Activated CD4-positive, alpha-beta memory T cell treated with anti-CD3 and anti-CD28 coated beads, Interleukin-2, amount 10 ng/mL, durations not matched to agents 7 days and 5 days (primary cell): ENCODE data around the gene RASGEF1B. TPM values are rescaled to one million over a fixed set of nuclear protein-coding genes. Genes with fewer than 3 reads are reported as not detected.

Source experiments
- CTCF ChIA-PET: fragments of 350-600 bp; sonication (Branson Sonifier 250); formaldehyde crosslinking; loops from one replicate; lab custom pipeline; 2021; ENCODE audit warnings: antibody characterized with exemption, inconsistent platforms; lab: Charles Lee
- POLR2A ChIA-PET: fragments of 350-600 bp; sonication (Branson Sonifier 250); formaldehyde crosslinking; loops from one replicate; lab custom pipeline; 2021; ENCODE audit warnings: antibody characterized with exemption; lab: Charles Lee
- DNase-seq: peaks from one replicate; pipeline ENCODE4 v3.0.0-alpha.2; 2020
- H3K27ac Mint-ChIP-seq: one replicate; pipeline ENCODE4 v1.8.0; 2021; ENCODE audit warnings: mild to moderate bottlenecking, mixed read lengths
- H3K27me3 Mint-ChIP-seq: one replicate; pipeline ENCODE4 v1.8.0; 2021; ENCODE audit warnings: mixed read lengths
- H3K36me3 Mint-ChIP-seq: one replicate; pipeline ENCODE4 v1.8.0; 2021; ENCODE audit warnings: low read depth, mixed read lengths
- H3K4me1 Mint-ChIP-seq: one replicate; pipeline ENCODE4 v1.8.0; 2021; ENCODE audit warnings: mixed read lengths
- H3K4me3 Mint-ChIP-seq: one replicate; pipeline ENCODE4 v1.8.0; 2021; ENCODE audit warnings: mild to moderate bottlenecking, mixed read lengths
- H3K9me3 Mint-ChIP-seq: one replicate; pipeline ENCODE4 v1.8.0; 2021; ENCODE audit warnings: mixed read lengths
- total RNA-seq, 2 experiments: library from RNA; stranded (reverse); gene quantifications; one replicate each; pipeline ENCODE4 v1.2.3, GENCODE V29; 2021

Gene RASGEF1B
- total RNA-seq, 2 experiments from 2014 or later, result 2.4 to 3.4 TPM

DNA sequence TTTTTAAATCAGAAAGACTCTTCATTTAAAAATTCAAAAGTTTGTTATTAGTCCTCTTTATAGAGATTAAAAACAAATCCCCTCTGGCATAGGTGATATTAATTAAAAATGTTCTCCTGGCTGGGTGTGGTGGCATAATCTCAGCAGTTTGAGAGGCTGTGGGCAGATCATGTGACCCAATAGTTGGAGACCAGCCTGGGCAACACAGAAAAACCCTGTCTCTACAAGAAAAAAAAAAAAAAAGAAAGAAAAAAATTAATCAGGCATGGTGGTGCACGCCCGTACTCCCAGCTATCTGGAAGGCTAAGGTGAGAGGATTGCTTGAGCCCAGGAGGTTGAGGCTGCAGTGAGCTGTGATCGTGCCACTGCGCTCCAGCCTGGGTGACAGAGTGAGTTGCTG is 38.9 kb downstream of the RASGEF1B start:
- CTCF ChIA-PET, result no interaction called here
- Mint-ChIP-seq H3K4me1 (peaks cover 3% of the 10 kb centered on the region), H3K4me3 (no peak overlapping the region), H3K9me3 (no peaks in the 10 kb centered on the region), H3K27ac (no peak overlapping the region), H3K27me3 (no peaks in the 10 kb centered on the region), H3K36me3 (no peaks in the 10 kb centered on the region)
- no peak for DNase-seq
- POLR2A ChIA-PET, result no interaction called here

DNA sequence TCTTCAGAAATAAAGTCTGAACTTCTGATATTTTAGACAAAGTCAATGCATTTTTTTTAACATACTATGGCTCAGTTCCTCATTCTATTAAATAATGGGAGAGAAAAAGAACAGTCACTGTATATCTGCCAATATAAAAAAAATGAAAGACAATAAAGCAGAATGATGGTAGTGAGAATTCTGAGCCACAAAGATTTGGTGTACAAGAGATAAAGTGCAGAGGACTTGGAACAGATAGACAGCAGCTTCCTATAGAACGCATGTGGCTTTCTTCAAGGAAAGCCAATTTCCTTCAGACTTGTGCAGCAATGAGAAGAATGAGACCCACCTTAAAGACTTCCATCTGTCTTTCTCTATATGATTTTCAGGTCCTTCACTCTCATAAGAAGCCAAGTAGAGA is 39.7 kb downstream of the RASGEF1B start:
- no peaks in the 10 kb centered on the region for H3K36me3 Mint-ChIP-seq
- CTCF ChIA-PET, result no interaction called here

DNA sequence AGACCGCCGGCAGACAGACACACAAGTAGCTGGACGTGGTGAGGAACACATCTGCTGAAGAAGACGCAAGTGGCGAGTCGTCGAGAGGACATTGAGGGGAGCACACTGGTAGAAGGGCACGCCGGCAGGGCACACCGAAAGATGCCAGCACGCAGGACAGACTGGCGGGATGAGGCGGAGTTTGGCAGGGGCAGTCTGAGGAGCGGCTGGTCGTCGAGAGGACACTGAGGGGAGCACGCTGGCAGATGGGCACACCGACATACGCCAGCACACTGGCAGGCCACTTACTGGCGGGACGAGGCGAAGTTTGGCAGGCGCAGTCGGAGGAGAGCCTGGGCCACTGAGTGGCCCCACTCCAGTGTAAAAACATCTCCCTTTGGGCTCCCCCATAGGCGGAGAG is 42.1 kb downstream of the RASGEF1B start:
- no peaks in the 10 kb centered on the region for H3K36me3 Mint-ChIP-seq
- H3K4me3 Mint-ChIP-seq, result no peak overlapping the region
- no peak for DNase-seq
- POLR2A ChIA-PET, result no interaction called here
- H3K27ac Mint-ChIP-seq, result no peak overlapping the region
- no peaks in the 10 kb centered on the region for H3K27me3 Mint-ChIP-seq
- CTCF ChIA-PET, result no interaction called here
- H3K4me1 Mint-ChIP-seq, result peaks cover 3% of the 10 kb centered on the region
- H3K9me3 Mint-ChIP-seq, result no peaks in the 10 kb centered on the region

More for the DNA sequence above, 39.7 kb downstream of the RASGEF1B start:
- POLR2A ChIA-PET, result no interaction called here
- H3K9me3 Mint-ChIP-seq, result no peaks in the 10 kb centered on the region
- DNase-seq, result no peak
- no peaks in the 10 kb centered on the region for H3K27me3 Mint-ChIP-seq
- no peak overlapping the region for H3K27ac Mint-ChIP-seq
- peaks cover 3% of the 10 kb centered on the region for H3K4me1 Mint-ChIP-seq
- H3K4me3 Mint-ChIP-seq, result no peak overlapping the region

DNA sequence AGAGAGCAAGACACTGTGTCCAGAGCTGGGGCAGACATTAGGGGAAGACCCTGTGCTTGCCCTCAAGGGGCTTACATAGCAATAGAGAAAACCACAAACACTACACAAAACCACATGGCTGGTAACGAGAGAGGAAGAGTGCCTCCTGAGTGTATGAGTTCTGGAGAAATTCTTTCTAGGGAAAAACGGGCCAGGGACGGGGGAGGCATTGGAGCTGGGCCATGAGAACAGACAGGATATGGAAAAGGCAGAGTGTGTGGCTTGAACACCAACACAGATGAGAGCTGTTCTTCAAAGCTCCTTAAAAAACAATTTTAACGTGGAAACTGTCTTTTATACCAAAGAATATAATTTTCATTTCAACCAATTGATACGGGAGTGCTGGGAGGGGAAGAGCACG is 42.7 kb downstream of the RASGEF1B start:
- H3K4me1 Mint-ChIP-seq, result peaks cover 3% of the 10 kb centered on the region
- POLR2A ChIA-PET, result no interaction called here

DNA sequence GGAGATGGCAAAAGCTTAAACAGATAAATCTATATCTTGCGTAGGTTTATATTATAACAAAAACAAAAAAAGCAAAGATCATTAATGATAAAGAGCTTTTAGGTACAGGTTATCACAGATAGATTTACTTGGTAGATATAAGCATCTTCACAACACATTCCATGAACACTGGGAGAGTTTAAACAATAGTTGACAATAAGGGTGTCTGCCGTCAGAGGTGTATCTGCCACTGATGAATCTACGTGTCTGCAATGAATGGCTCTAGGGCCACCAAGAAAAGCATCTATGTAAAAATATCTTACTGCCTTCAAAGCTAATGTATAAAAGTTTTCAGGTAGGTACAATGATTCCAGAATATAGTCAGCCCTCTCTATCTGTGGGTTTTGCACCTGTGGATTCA is 43.7 kb downstream of the RASGEF1B start:
- Mint-ChIP-seq H3K27me3 (no peaks in the 10 kb centered on the region), H3K4me1 (peaks cover 3% of the 10 kb centered on the region), H3K4me3 (no peak overlapping the region), H3K36me3 (no peaks in the 10 kb centered on the region), H3K9me3 (no peaks in the 10 kb centered on the region), H3K27ac (no peak overlapping the region)
- CTCF ChIA-PET, result interaction anchor here (0.8 kb wide), 1 partner anchor 352 kb away, joined by 3 read pairs; no protein-coding TSS in a partner anchor
- no peak for DNase-seq
- POLR2A ChIA-PET, result no interaction called here

More for the DNA sequence above, 42.7 kb downstream of the RASGEF1B start:
- H3K27ac Mint-ChIP-seq, result no peak overlapping the region
- no peaks in the 10 kb centered on the region for H3K9me3 Mint-ChIP-seq
- no peak for DNase-seq
- no peak overlapping the region for H3K4me3 Mint-ChIP-seq
- H3K27me3 Mint-ChIP-seq, result no peaks in the 10 kb centered on the region
- no peaks in the 10 kb centered on the region for H3K36me3 Mint-ChIP-seq
- CTCF ChIA-PET, result no interaction called here

DNA sequence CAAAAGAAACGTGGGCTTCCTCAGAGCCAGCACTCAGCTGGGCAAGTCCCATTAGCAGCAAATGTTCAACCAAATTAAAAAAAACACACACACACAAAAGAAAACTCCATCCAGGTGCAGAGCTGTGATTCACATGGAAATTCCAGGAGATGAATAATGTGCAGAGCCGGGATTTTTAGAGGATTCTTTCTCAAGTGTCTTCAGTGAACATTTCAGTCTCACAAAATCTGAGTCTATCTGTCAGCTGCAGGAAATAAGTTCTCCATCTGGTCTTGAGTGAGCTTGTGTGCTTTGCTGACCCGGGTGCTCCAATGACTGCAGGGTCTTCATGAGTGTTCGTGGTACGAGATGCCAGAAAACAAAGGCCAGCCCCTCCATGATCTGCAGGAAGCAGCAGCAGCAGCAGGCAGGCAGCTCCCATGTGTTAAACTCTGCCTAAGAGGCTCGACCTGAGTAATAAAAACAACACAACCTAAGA is 44.3 kb downstream of the RASGEF1B start:
- ChIA-PET CTCF (interaction anchor here (0.8 to 1.2 kb wide), 2 partner anchors 40 to 353 kb away, joined by 3 to 4 read pairs; no protein-coding TSS in a partner anchor), POLR2A (interaction anchor here (0.5 kb wide), 1 partner anchor 107 kb away, joined by 3 read pairs; no protein-coding TSS in a partner anchor)
- no peak overlapping the region for H3K27ac Mint-ChIP-seq
- H3K27me3 Mint-ChIP-seq, result no peaks in the 10 kb centered on the region
- no peaks in the 10 kb centered on the region for H3K36me3 Mint-ChIP-seq
- no peak for DNase-seq
- peaks cover 3% of the 10 kb centered on the region for H3K4me1 Mint-ChIP-seq
- no peaks in the 10 kb centered on the region for H3K9me3 Mint-ChIP-seq
- no peak overlapping the region for H3K4me3 Mint-ChIP-seq

DNA sequence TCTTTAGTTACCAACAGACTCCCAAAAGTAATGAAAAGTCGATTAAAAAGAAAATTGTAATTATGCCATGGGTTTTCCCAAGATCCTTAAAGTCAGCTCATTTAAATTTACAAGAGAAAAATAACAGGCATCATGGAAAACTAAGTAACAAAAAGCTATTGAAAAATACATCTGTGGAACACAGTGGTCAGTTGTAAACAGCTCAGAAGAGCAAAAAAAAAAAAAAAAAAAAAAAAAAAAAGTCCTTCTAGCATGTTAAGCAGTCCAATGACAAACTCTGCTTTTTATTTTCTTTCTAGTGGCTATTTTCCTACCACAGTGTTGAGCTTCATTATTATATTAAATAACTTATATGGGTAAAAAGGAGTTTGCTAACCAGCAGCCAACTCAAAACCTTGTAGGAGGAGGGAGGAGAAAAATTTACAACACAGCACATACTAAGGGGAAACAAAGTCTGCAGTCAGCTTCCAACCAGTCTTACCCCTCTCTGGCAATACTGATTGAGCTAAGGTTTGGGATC is 44.9 kb downstream of the RASGEF1B start:
- POLR2A ChIA-PET, result interaction anchor here (0.5 kb wide), 1 partner anchor 106 kb away, joined by 3 read pairs; no protein-coding TSS in a partner anchor
- Mint-ChIP-seq H3K9me3 (no peaks in the 10 kb centered on the region), H3K27me3 (no peaks in the 10 kb centered on the region), H3K4me3 (no peak overlapping the region), H3K36me3 (no peaks in the 10 kb centered on the region), H3K27ac (no peak overlapping the region), H3K4me1 (no peaks in the 10 kb centered on the region)
- DNase-seq, result no peak
- CTCF ChIA-PET, result interaction anchor here (1.2 kb wide), 1 partner anchor 40 kb away, joined by 4 read pairs; no protein-coding TSS in a partner anchor

DNA sequence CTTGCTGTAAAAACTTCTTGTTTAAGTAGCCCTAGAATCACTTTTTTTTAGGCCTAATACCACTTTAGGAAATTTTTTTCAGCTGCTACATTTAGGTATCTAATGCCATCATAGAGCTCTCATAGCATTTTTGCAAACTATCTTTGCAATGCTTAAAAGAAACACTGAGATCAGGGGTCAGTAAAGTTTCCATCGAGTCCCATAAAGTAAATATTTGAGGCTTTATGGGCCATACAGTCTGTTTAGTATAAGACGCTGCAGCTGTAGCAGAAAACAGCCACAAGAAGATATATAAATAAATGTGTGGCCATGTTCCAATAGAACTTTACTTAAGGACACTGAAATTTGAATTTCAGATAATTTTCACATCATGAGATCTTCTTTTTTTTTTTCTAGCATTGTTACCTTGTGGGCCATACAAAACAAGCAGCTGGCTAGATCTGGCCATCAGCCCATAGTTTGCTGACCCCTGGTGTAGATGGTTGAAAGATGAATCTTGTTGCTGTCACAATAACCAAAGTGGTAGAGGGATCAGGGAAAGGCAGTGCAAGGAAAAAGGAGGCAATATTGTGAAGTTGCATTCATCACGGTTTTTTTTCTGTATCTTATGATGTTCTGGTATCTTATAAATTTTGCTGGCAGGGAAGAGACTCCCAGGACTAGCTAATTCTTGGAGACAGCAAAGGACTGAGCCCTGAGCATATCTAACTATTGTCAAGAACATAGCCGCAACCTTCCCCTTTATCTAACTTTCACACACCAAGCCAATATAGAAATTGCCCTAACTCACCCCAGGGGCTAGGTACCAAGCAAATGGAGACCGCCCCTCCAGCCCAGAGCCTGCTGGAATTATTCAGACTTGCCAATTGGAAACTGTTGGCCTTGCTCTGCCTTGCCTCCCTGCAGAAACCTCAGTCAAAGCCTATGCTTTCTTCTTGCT is 46.6 kb downstream of the RASGEF1B start:
- CTCF ChIA-PET, result interaction anchor here (1.6 kb wide), 1 partner anchor 419 kb away, joined by 3 read pairs; no protein-coding TSS in a partner anchor
- no peak for DNase-seq
- Mint-ChIP-seq H3K27me3 (no peaks in the 10 kb centered on the region), H3K4me1 (no peaks in the 10 kb centered on the region), H3K4me3 (no peak overlapping the region), H3K9me3 (no peaks in the 10 kb centered on the region), H3K36me3 (no peaks in the 10 kb centered on the region), H3K27ac (no peak overlapping the region)
- POLR2A ChIA-PET, result no interaction called here

DNA sequence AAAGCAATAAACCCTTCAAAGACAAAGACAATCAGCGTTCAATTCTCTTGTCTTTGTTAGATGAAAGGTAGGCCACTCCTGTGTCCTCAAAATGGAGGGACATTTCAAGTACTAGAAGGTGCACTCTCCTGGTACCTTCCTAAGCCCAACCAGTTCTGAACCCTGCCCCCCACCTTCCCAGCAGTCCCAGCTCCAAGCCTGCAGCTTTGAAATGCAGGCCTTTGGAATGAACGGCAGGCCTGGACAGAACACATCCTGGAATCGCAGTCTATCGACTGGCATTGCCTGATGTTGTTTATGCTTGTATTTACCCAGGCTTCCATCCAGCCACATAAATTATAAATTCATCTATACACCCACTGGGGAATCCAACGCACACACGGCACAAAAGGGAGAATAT is 47.4 kb downstream of the RASGEF1B start:
- no peak for DNase-seq
- H3K27ac Mint-ChIP-seq, result no peak overlapping the region
- no peaks in the 10 kb centered on the region for H3K4me1 Mint-ChIP-seq
- no peaks in the 10 kb centered on the region for H3K27me3 Mint-ChIP-seq
- H3K36me3 Mint-ChIP-seq, result no peaks in the 10 kb centered on the region
- H3K4me3 Mint-ChIP-seq, result no peak overlapping the region
- H3K9me3 Mint-ChIP-seq, result no peaks in the 10 kb centered on the region
- ChIA-PET CTCF (interaction anchor here (1.6 kb wide), 1 partner anchor 420 kb away, joined by 3 read pairs; no protein-coding TSS in a partner anchor), POLR2A (no interaction called here)

DNA sequence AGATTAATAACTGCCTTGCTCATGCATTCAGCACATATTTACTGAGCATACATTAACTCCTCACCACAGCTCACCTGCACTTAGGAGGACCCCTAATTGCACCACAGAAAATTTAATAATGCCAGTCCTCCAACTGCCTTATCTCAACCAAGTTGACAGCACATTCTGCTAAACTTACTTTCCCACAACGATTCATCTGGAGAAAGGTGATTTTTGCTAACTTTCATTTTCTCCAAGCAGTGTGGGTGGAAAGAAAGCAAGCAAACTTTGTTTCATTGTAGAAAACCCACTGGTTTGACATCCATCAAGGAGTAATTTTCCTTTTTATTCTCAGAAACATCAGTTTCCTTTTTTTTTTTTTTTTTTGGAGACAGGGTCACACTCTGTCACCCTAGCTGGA is 49.1 kb downstream of the RASGEF1B start:
- Mint-ChIP-seq H3K36me3 (no peaks in the 10 kb centered on the region), H3K27me3 (no peaks in the 10 kb centered on the region), H3K9me3 (no peaks in the 10 kb centered on the region), H3K4me1 (no peaks in the 10 kb centered on the region), H3K4me3 (no peak overlapping the region), H3K27ac (no peak overlapping the region)
- CTCF ChIA-PET, result interaction anchor here (1.7 kb wide), 1 partner anchor 49 kb away, joined by 3 read pairs; the partner anchor contains the start of gene RASGEF1B
- POLR2A ChIA-PET, result no interaction called here
- DNase-seq, result no peak

DNA sequence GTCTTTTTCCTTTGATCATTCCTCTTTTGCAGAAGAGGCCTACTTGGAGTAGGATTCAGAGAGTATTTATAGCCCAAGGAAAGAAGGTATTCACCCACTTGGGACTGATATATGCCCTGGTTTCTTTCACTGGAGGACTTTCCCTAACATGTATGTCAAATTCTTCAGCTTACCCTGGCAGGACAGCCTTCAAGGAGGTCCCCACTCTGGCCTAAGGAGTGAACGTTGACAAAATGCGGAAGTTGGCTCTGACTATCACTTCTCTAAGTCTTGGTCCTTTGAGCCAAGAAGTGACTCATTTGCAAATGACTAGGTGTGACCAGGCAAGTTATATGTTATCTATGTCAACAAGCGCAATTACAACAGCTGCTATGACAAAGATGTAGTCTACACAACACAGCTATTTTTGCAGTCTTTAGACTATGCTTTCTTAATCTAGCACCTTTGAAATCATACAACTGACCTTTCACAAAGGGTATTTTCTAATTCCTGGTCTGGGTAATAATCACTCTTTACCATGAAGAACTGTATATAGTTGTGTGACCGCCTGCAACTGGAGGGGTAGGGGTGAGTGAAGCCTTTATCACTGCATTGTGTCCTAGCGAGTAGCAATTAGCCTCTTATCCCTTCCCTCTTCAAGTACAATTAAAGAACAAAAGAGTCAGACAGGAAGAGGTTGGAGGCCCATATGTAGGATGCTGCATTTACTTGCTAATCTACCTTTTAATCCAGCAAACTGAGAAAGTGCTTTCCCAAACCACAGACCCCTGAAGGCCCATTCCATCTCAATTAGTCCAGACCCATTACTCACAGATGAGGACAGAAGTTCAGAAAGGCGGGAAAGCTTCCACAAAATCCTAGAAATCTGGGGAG is 50.1 kb downstream of the RASGEF1B start:
- H3K36me3 Mint-ChIP-seq, result no peaks in the 10 kb centered on the region
- H3K4me3 Mint-ChIP-seq, result no peak overlapping the region
- H3K27ac Mint-ChIP-seq, result no peak overlapping the region
- ChIA-PET CTCF (interaction anchor here (1.7 kb wide), 1 partner anchor 50 kb away, joined by 3 read pairs; the partner anchor contains the start of gene RASGEF1B), POLR2A (no interaction called here)
- no peaks in the 10 kb centered on the region for H3K4me1 Mint-ChIP-seq
- H3K27me3 Mint-ChIP-seq, result no peaks in the 10 kb centered on the region
- DNase-seq, result no peak
- no peaks in the 10 kb centered on the region for H3K9me3 Mint-ChIP-seq

DNA sequence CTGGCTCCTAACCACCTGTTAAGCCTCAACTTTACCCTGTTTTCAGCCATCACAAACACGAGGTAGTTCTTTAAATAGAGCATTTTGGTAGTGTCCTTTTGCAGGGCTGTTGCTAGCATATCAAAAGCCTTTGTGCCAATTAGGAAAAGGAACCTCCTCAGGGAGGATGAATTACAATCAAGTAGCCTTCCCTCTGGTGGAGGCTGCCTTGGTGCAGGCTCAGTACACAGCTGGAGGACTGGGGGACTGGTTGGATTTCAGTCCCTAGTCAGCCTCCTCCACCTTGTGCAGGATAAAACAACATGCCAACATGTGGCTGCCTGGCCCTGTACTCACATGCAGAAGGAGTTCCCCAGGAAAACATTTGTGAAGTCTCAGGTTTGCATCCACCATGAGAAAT is 53.1 kb downstream of the RASGEF1B start:
- Mint-ChIP-seq H3K27ac (no peak overlapping the region), H3K4me1 (no peaks in the 10 kb centered on the region), H3K4me3 (no peak overlapping the region), H3K9me3 (no peaks in the 10 kb centered on the region), H3K36me3 (no peaks in the 10 kb centered on the region), H3K27me3 (no peaks in the 10 kb centered on the region)
- POLR2A ChIA-PET, result no interaction called here
- CTCF ChIA-PET, result interaction anchor here (1.0 kb wide), 1 partner anchor 12 kb away, joined by 3 read pairs; no protein-coding TSS in a partner anchor
- DNase-seq, result no peak
